Brain microvascular endothelial cell (primary cell): ENCODE data around the gene TCAF1.

Source experiments
- DNase-seq: peaks from one replicate; pipeline ENCODE4 v3.0.0-alpha.2; 2020
- H3K27ac ChIP-seq: fragments of 250-450 bp; sonication (Bioruptor Pico); 2 replicates; pipeline ENCODE4 v1.5.1; 2020; ENCODE audit warnings: mild to moderate bottlenecking, moderate library complexity
- H3K27me3 ChIP-seq: fragments of 250-450 bp; sonication (Bioruptor Pico); replicated peaks from 2 replicates; pipeline ENCODE4 v1.5.1; 2020; ENCODE audit warnings: mild to moderate bottlenecking
- H3K36me3 ChIP-seq: fragments of 250-450 bp; sonication (Bioruptor Pico); replicated peaks from 2 replicates; pipeline ENCODE4 v1.5.1; 2020; ENCODE audit warnings: mild to moderate bottlenecking
- H3K4me3 ChIP-seq: 2 replicates; pipeline ENCODE4 v1.5.1; 2011; ENCODE audit warnings: low read depth, mild to moderate bottlenecking, control low read depth, low read length, moderate library complexity
- CTCF ChIP-seq: IDR thresholded peaks from 2 replicates; pipeline ENCODE4 v1.5.1; 2011; ENCODE audit warnings: low read depth, mild to moderate bottlenecking, moderate library complexity, low read length, control low read depth, inconsistent platforms; ENCODE audit errors: missing control alignments
- in situ Hi-C: cut with HindIII; loops from 2 replicates; pipeline ENCODE4 v1.10.0; 2017; ENCODE audit warnings: low sequenced_read_pairs, low pct_ligation_motif_present

TCAF1 gene

GRCh38 chr7:143906895-143907294, 4.9 kb upstream of the TCAF1 start:
- TF ChIP-seq CTCF = no peak
- no peak for DNase-seq
- Histone ChIP-seq H3K27ac (no peak overlapping the region), H3K36me3 (no peaks in the 10 kb centered on the region), H3K4me3 (no peak overlapping the region), H3K27me3 (no peaks in the 10 kb centered on the region)
- in situ Hi-C loops = no loop called here

GRCh38 chr7:143906151-143906550, 4.2 kb upstream of the TCAF1 start:
- no peak for DNase-seq
- H3K27ac ChIP-seq = no peak overlapping the region
- H3K4me3 ChIP-seq = no peak overlapping the region
- H3K27me3 ChIP-seq = no peaks in the 10 kb centered on the region
- in situ Hi-C loops = no loop called here
- no peaks in the 10 kb centered on the region for H3K36me3 ChIP-seq
- TF ChIP-seq CTCF = no peak

- Histone ChIP-seq H3K36me3 (no peaks in the 10 kb centered on the region), H3K4me3 (no peak overlapping the region), H3K27me3 (no peaks in the 10 kb centered on the region), H3K27ac (no peak overlapping the region)
- no peak for DNase-seq
- TF ChIP-seq CTCF = no peak
- in situ Hi-C loops = no loop called here
Observed at GRCh38 chr7:143905509-143905908, 3.5 kb upstream of the TCAF1 start.

- in situ Hi-C loops = no loop called here
- Histone ChIP-seq H3K27me3 (no peaks in the 10 kb centered on the region), H3K27ac (no peak overlapping the region), H3K36me3 (no peaks in the 10 kb centered on the region), H3K4me3 (no peak overlapping the region)
- DNase-seq = no peak
- TF ChIP-seq CTCF = no peak
Observed at GRCh38 chr7:143902332-143902899, 440 bp upstream of the TCAF1 start.

GRCh38 chr7:143901332-143901667, 676 bp downstream of the TCAF1 start:
- Histone ChIP-seq H3K4me3 (peak overlapping the region; percentile 82), H3K27me3 (no peaks in the 10 kb centered on the region), H3K36me3 (no peaks in the 10 kb centered on the region), H3K27ac (peak overlapping the region; percentile 74)
- DNase-seq = peak; percentile 48
- no peak for TF ChIP-seq CTCF
- in situ Hi-C loops = no loop called here

- Histone ChIP-seq H3K4me3 (peak overlapping the region; percentile 82), H3K27ac (peak overlapping the region; percentile 74)
- in situ Hi-C loops = no loop called here
Observed at GRCh38 chr7:143900230-143900766, 1.7 kb downstream of the TCAF1 start.

More at GRCh38 chr7:143900230-143900766, 1.7 kb downstream of the TCAF1 start:
- no peaks in the 10 kb centered on the region for H3K36me3 ChIP-seq
- TF ChIP-seq CTCF = no peak
- H3K27me3 ChIP-seq = no peaks in the 10 kb centered on the region
- peak; percentile 47 for DNase-seq
